Loucy (cell line): ENCODE data around the gene ASMTL.

Experiments
- H2AFZ ChIP-seq: fragments of 200-600 bp; sonication (generic); 2 replicates; pipeline ENCODE4 v1.6.0; 2016; ENCODE audit warnings: antibody characterized with exemption, mild to moderate bottlenecking, low read length, moderate library complexity
- H3F3A ChIP-seq: fragments of 200-600 bp; 2 replicates; pipeline ENCODE4 v1.6.0; 2016; ENCODE audit warnings: antibody characterized with exemption, low read depth, mild to moderate bottlenecking
- H3K27me3 ChIP-seq: fragments of 200-600 bp; sonication (generic); 2 replicates; pipeline ENCODE4 v1.6.1; 2014; ENCODE audit warnings: low read length, mild to moderate bottlenecking; ENCODE audit not compliant: insufficient read depth, poor library complexity, severe bottlenecking
- H3K36me3 ChIP-seq: fragments of 200-600 bp; sonication (generic); 2 replicates; pipeline ENCODE4 v1.6.1; 2016; ENCODE audit warnings: low read length; ENCODE audit not compliant: insufficient read depth
- H3K4me1 ChIP-seq: fragments of 200-600 bp; sonication (generic); 2 replicates; pipeline ENCODE4 v1.5.1; 2014; ENCODE audit warnings: low read length, mild to moderate bottlenecking; ENCODE audit not compliant: insufficient read depth, poor library complexity, severe bottlenecking
- H3K4me2 ChIP-seq: fragments of 200-600 bp; sonication (generic); 2 replicates; pipeline ENCODE4 v1.6.0; 2014; ENCODE audit warnings: antibody characterized with exemption, low read length, low read depth, mild to moderate bottlenecking; ENCODE audit not compliant: poor library complexity, severe bottlenecking
- H3K4me3 ChIP-seq: fragments of 200-600 bp; sonication (generic); 2 replicates; pipeline ENCODE4 v1.5.1; 2014; ENCODE audit warnings: low read length, mild to moderate bottlenecking, mixed read lengths; ENCODE audit not compliant: poor library complexity, severe bottlenecking
- H3K79me2 ChIP-seq: fragments of 200-600 bp; sonication (generic); 2 replicates; pipeline ENCODE4 v1.6.1; 2014; ENCODE audit warnings: low read length; ENCODE audit not compliant: insufficient read depth
- H3K9ac ChIP-seq: fragments of 200-600 bp; sonication (generic); 2 replicates; pipeline ENCODE4 v1.6.0; 2014; ENCODE audit warnings: mild to moderate bottlenecking, low read depth, low read length, moderate library complexity; ENCODE audit not compliant: poor library complexity, severe bottlenecking
- H3K9me2 ChIP-seq: fragments of 200-600 bp; sonication (generic); replicated peaks from 2 replicates; pipeline ENCODE4 v1.6.1; 2016; ENCODE audit warnings: low read depth, low read length, mixed read lengths
- H3K9me3 ChIP-seq: fragments of 200-600 bp; sonication (generic); 2 replicates; pipeline ENCODE4 v1.6.1; 2014; ENCODE audit warnings: mild to moderate bottlenecking, antibody characterized with exemption, low read length, low read depth; ENCODE audit not compliant: insufficient read depth
- H4K20me1 ChIP-seq: fragments of 200-600 bp; sonication (generic); 2 replicates; pipeline ENCODE4 v1.6.0; 2014; ENCODE audit warnings: antibody characterized with exemption, low read length, mild to moderate bottlenecking; ENCODE audit not compliant: insufficient read depth, poor library complexity, severe bottlenecking
- EZH2phosphoT487 ChIP-seq: fragments of 200-600 bp; IDR thresholded peaks from 2 replicates; pipeline ENCODE4 v1.6.1; 2018; ENCODE audit warnings: antibody characterized with exemption, mild to moderate bottlenecking, moderate library complexity, borderline replicate concordance
- TF ChIP-seq, protein P1 (sequence below): fragments of 200-600 bp; sonication (generic); conservative IDR thresholded peaks from 2 replicates; pipeline ENCODE4 v1.5.1; 2014; ENCODE audit warnings: mild to moderate bottlenecking, antibody characterized with exemption, low read length

Gene ASMTL

GRCh38 chrX:1500701-1501624, 48.3 kb upstream of the ASMTL start:
- Histone ChIP-seq H3K4me3 (no peak overlapping the region), H3K27me3 (no peaks in the 10 kb centered on the region), H3K79me2 (peaks cover 51% of the 10 kb centered on the region; the same call in 1 of the 2 replicates), H3K9me2 (no peaks in the 10 kb centered on the region), H3K4me2 (no peak overlapping the region), H3F3A (no peaks in the 10 kb centered on the region), H2AFZ (no peak overlapping the region), H4K20me1 (peaks cover 21% of the 10 kb centered on the region), H3K9me3 (no peaks in the 10 kb centered on the region), H3K9ac (no peak overlapping the region), H3K4me1 (no peaks in the 10 kb centered on the region), H3K36me3 (peaks cover 28% of the 10 kb centered on the region; the same call in 1 of the 2 replicates)
- TF ChIP-seq, protein P1, sequence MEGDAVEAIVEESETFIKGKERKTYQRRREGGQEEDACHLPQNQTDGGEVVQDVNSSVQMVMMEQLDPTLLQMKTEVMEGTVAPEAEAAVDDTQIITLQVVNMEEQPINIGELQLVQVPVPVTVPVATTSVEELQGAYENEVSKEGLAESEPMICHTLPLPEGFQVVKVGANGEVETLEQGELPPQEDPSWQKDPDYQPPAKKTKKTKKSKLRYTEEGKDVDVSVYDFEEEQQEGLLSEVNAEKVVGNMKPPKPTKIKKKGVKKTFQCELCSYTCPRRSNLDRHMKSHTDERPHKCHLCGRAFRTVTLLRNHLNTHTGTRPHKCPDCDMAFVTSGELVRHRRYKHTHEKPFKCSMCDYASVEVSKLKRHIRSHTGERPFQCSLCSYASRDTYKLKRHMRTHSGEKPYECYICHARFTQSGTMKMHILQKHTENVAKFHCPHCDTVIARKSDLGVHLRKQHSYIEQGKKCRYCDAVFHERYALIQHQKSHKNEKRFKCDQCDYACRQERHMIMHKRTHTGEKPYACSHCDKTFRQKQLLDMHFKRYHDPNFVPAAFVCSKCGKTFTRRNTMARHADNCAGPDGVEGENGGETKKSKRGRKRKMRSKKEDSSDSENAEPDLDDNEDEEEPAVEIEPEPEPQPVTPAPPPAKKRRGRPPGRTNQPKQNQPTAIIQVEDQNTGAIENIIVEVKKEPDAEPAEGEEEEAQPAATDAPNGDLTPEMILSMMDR = no peak
- no peak for TF ChIP-seq EZH2phosphoT487

DNA sequence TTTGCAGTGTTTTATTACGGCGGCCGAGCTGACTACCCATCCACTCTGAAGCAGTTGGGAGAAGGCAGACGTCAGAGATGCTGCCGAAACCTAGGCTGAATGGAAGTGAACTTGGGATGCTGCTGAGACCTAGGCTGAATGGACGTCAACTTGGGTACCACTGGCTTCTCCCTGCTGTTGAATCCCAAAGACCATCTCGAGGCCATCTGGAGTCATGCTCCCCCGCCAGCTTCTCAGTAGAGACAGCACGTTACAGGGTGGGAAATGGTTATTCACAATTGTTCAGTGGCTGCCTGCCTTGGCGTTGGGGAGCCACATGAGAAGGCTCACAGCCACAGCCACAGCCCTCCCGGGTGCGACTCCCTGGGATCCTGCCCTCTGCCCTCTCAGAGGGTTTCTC, 43.4 kb upstream of the ASMTL start:
- Histone ChIP-seq H3K27me3 (no peaks in the 10 kb centered on the region), H3K9ac (no peak overlapping the region)

GRCh38 chrX:1493877-1494510, 41.3 kb upstream of the ASMTL start:
- no peak overlapping the region for H3K4me2 ChIP-seq
- no peaks in the 10 kb centered on the region for H3K4me1 ChIP-seq
- H3K9me2 ChIP-seq = no peaks in the 10 kb centered on the region
- peaks cover 20% of the 10 kb centered on the region; the same call in 1 of the 2 replicates for H3K36me3 ChIP-seq
- TF ChIP-seq EZH2phosphoT487 = no peak
- TF ChIP-seq, protein P1 = no peak
- H2AFZ ChIP-seq = no peak overlapping the region
- no peak overlapping the region for H3K9ac ChIP-seq
- H3K27me3 ChIP-seq = no peaks in the 10 kb centered on the region
- H3F3A ChIP-seq = peaks cover 9% of the 10 kb centered on the region; the same call in 1 of the 2 replicates
- peaks cover 16% of the 10 kb centered on the region for H3K79me2 ChIP-seq
- peaks cover 22% of the 10 kb centered on the region for H4K20me1 ChIP-seq
- H3K9me3 ChIP-seq = no peaks in the 10 kb centered on the region
- no peak overlapping the region for H3K4me3 ChIP-seq

More for the DNA sequence above, 43.4 kb upstream of the ASMTL start:
- Histone ChIP-seq H3K79me2 (peaks cover 26% of the 10 kb centered on the region; the same call in 1 of the 2 replicates), H3K4me2 (no peak overlapping the region), H2AFZ (no peak overlapping the region), H3K9me2 (no peaks in the 10 kb centered on the region), H3K4me3 (no peak overlapping the region), H4K20me1 (peaks cover 30% of the 10 kb centered on the region), H3K9me3 (no peaks in the 10 kb centered on the region), H3F3A (peaks cover 9% of the 10 kb centered on the region; the same call in 1 of the 2 replicates), H3K36me3 (peaks cover 19% of the 10 kb centered on the region; the same call in 1 of the 2 replicates), H3K4me1 (no peaks in the 10 kb centered on the region)
- TF ChIP-seq EZH2phosphoT487 = no peak
- TF ChIP-seq, protein P1 = no peak
